ENCODE measurements around the gene PGM2L1.

- TF ChIP-seq REST (IDR thresholded peaks at IDR 0.05; ENCODE audit: insufficient read depth in 1 of 2, low read depth in 2 of 2, low read length in 2 of 2) (no peak), POLR2AphosphoS5 (IDR thresholded peaks at IDR 0.05; ENCODE audit: low read depth, low read length) (no peak), TAF1 (IDR thresholded peaks at IDR 0.05; ENCODE audit: borderline replicate concordance, insufficient read depth, low read length) (no peak), SIN3A (IDR thresholded peaks at IDR 0.05; ENCODE audit: borderline replicate concordance, insufficient read depth, low read length) (peak; percentile 51; the same call in 1 of the 2 replicates), FOXP2 (optimal IDR thresholded peaks at IDR 0.05; ENCODE audit: borderline replicate concordance, extremely low read depth, extremely low read length, insufficient read depth) (peak; percentile 32)
Observed at GRCh38 chr11:74321487-74322188, 76.6 kb downstream of the PGM2L1 start.
